HG03575 (cell line): ENCODE results near the gene B3GNT7.
"Not testable (repeated sequence)": the region's sequence is repeated elsewhere in the genome, so short reads cannot be mapped to it uniquely, and the experiment has no call there.

Source experiments
- ATAC-seq: cut with Tn5 transposase; IDR thresholded peaks from one replicate; pipeline ENCODE4 v1.9.1; 2021; ENCODE audit not compliant: unreplicated experiment, insufficient number of reproducible peaks, low FRiP score; ENCODE audit errors: extremely low read depth

The B3GNT7 gene

DNA sequence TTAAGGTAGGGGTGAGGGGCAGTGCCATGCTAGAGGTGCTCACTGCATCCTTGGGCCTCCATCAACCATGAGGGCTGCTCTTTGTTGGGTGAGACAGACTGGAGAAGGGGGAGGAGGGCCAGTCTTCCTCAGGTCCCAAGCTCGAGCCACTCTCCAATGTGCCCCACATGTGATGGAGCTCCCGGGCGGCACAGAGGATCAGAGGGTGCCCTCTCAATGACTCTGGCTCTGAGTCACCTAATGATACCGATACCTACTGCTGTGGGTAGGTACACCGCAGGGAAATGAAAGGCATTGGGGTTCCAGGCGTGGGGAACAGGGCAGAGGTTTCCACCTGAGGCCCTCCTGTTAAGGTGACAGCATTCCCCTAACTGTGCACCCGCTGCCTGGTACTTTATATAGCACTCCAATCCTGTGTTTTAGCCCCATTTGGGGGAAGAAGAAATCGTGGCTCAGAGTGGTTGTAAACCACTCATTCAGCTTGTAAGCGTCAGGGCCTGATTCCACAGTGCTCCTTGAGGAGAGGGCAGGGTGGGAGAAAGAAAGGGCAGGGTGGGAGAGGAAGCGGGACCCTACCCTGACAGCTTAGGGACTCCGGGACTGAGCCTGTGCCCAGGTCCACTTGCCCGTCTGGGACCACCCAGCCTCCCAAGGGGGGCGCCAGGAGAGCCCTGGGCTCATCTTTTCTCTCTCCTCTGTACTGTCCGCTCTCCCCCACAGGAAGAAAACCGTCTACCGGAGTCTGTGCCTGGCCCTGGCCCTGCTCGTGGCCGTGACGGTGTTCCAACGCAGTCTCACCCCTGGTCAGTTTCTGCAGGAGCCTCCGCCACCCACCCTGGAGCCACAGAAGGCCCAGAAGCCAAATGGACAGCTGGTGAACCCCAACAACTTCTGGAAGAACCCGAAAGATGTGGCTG, 1.8 kb downstream of the B3GNT7 start:
- ATAC-seq: no peak

DNA sequence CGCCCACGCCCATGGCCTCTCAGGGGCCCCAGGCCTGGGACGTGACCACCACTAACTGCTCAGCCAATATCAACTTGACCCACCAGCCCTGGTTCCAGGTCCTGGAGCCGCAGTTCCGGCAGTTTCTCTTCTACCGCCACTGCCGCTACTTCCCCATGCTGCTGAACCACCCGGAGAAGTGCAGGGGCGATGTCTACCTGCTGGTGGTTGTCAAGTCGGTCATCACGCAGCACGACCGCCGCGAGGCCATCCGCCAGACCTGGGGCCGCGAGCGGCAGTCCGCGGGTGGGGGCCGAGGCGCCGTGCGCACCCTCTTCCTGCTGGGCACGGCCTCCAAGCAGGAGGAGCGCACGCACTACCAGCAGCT, 2.4 kb downstream of the B3GNT7 start:
- ATAC-seq: no peak

DNA sequence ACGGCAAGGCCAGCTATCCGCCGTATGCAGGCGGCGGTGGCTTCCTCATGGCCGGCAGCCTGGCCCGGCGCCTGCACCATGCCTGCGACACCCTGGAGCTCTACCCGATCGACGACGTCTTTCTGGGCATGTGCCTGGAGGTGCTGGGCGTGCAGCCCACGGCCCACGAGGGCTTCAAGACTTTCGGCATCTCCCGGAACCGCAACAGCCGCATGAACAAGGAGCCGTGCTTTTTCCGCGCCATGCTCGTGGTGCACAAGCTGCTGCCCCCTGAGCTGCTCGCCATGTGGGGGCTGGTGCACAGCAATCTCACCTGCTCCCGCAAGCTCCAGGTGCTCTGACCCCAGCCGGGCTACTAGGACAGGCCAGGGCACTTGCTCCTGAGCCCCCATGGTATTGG, 3.1 kb downstream of the B3GNT7 start:
- ATAC-seq: no peak

DNA sequence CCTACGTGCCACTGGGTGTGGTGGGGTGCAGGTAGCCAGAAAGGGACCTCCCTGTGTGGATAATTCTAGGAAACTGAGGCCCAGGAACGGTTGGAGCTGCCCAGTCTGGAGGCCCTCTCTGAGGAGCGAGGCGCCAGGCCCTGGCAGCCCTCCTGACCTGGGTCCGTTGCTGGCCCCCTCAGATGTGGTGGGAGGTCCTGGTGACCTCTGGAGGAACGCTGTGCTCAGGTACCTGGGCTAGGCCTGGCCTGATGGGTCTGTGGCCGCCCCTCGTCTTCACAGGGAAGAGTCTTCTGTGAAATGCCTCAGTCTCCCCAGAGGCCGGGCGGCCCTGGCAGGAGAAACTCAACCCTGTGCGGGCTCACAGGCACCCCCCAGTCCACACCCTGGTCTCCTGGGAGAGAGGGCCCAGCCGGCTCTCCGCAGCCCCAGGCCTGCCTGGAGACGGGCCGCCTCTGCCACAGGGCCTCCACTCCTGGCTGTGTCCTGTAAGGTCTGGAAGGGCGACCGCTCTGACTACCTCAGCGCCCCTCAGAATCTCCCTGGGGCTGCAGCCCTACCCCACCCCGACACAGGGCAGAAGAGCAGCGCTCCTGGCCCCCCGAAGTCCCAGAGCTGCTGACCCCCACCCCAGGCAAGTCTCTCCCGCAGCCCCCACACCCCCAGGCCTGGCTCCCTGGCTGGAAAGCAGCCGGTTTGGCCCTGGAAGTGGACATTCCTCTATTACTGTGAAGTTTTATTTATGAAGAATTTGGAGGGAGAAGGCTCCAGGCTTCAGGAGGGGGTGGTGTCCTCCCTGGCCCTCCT, 3.7 kb downstream of the B3GNT7 start:
- no peak for ATAC-seq

DNA sequence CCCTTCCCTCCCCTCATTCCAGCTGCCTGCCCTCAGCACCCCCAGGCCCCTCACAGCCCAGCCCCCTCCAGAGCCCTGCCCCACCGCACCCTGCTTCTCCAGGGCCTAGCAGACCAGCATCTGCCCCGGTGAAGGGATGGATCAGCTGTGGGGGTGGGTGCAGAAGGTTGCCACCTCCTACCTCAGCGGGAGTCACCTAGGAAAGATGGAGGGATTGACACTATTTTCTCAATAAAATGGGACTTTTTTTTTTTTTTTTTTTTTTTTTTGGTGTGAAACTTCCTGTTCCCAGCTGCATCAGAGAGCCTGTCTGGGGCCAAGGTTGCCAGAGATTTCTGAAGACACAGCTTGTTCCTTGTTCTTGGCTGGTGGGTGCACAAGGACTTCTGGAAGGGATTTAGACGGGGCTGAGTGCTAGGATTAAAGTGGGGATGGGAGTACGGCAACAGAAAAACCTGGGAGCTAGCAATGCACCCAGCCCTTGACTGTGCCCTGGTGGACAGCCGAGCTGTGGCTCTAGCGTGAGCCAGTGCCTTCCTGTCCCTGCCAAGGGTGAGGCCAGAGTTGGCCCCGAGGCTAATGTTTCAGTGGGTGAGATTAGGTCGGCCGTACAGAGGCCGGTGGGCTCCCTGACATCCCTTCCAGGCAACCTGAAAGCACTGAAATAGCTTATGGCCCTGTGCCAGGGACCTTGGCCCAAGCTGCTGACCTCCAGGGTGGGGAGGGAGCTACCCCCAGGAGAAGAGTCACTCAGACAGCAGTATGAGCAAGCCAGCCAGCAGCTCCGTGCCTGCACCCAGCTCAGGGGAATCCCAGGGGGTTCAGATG, 4.6 kb downstream of the B3GNT7 start:
- no peak for ATAC-seq

DNA sequence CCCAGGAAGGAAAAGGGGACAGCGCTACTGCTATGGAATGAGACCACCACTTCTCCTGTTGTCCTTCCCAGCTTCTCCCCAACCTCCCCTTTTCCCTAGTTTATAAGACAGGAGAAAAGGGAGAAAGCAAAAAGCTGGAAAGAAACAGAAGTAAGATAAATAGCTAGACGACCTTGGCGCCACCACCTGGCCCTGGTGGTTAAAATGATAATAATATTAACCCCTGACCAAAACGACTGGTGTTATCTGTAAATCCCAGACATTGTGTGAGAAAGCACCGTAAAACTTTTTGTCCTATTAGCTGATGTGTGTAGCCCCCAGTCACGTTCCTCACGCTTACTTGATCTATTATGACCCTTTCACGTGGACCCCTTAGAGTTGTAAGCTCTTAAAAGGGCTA, 5.2 kb downstream of the B3GNT7 start:
- ATAC-seq: not testable (repeated sequence)

DNA sequence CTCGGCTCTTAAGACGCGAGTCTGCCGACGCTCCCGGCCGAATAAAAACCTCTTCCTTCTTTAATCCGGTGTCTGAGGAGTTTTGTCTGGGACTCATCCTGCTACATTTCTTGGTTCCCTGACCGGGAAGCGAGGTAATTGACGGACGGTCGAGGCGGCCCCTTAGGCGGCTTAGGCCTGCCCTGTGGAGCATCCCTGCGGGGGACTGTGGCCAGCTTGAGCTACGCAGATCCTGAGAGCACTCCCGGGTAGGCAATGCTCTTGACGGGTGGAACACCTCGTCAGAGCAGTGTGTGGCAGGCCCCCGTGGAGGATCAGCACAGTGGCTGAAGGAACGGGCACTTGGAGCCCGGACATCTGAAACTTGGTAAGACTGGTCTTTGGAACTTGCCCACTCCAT, 5.6 kb downstream of the B3GNT7 start:
- not testable (repeated sequence) for ATAC-seq

DNA sequence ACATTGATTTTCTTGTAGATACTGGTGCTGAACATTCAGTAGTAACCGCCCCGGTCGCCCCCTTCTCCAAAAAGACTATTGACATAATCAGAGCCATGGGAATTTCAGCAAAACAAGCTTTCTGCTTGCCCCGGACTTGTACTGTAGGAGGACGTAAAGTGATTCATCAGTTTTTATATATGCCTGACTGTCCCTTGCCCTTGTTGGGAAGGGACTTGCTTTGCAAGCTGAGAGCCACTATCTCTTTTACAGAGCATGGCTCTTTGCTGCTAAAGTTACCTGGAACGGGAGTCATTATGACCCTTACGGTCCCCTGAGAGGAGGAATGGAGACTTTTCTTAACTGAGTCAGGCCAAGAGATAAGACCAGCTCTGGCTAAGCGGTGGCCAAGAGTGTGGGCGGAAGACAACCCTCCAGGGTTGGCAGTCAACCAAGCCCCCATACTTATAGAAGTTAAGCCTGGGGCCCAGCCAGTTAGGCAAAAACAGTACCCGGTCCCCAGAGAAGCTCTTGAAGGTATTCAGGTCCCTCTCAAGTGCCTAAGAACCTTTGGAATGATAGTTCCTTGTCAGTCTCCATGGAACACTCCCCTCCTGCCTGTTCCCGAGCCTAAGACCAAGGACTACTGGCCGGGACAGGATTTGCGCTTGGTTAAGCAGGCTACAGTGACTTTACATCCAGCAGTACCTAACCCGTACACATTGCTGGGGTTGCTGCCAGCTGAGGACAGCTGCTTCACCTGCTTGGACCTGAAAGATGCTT, 8.1 kb downstream of the B3GNT7 start:
- ATAC-seq: not testable (repeated sequence)

DNA sequence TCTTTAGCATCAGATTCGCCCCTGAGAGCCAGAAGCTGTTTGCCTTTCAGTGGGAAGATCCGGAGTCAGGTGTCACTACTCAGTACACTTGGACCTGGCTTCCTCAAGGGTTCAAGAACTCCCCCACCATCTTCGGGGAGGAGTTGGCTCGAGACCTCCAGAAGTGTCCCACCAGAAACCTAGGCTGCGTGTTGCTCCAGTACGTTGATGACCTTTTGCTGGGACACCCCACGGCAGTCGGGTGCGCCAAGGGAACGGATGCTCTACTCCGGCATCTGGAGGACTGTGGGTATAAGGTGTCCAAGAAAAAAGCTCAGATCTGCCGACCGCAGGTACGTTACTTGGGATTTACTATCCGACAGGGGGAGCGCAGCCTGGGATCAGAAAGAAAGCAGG, 8.7 kb downstream of the B3GNT7 start:
- not testable (repeated sequence) for ATAC-seq

DNA sequence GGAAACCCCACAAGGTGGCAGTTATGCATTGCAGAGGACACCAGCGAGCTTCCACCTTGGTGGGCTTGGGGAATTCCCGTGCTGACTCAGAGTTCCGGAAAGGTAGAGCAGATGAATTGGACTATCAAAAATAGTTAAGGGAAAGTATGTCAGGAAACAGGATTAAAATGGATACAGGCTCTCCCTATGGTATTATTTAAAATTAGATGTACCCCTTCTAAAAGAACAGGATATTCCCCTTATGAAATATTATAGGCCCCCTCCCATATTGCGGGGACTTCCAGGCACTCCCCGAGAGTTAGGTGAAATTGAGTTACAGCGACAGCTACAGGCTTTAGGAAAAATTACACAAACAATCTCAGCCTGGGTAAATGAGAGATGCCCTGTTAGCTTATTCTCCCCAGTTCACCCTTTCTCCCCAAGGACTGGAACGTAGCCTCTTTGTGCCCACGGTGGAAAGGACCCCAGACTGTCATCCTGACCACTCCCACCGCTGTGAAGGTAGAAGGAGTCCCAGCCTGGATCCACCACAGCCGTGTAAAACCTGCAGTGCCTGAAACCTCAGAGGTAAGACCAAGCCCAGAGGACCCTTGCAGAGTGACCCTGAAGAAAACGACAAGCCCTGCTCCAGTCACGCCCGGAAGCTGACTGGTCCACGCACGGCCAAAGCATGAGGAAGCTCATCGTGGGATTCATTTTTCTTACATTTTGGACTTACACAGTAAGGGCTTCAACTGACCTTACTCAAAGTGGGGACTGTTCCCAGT, 10.3 kb downstream of the B3GNT7 start:
- not testable (repeated sequence) for ATAC-seq

DNA sequence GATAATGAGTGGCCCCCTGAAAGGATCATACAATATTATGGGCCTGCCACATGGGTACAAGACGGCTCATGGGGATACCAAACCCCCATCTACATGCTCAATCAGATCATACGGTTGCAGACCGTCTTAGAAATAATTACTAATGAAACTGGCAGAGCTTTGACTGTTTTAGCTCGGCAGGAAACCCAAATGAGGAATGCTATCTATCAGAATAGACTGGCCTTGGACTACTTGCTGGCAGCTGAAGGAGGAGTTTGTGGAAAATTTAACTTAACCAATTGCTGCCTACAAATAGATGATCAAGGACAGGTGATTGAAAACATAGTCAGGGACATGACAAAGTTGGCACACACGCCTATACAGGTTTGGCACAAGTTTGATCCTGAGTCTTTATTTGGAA, 12.2 kb downstream of the B3GNT7 start:
- not testable (repeated sequence) for ATAC-seq

DNA sequence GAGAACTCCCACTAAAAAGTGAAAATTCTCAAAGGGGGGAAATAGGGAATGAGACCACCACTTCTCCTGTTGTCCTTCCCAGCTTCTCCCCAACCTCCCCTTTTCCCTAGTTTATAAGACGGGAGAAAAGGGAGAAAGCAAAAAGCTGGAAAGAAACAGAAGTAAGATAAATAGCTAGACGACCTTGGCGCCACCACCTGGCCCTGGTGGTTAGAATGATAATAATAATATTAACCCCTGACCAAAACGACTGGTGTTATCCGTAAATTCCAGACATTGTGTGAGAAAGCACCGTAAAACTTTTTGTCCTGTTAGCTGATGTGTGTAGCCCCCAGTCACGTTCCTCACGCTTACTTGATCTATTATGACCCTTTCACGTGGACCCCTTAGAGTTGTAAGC, 12.8 kb downstream of the B3GNT7 start:
- ATAC-seq: not testable (repeated sequence)

DNA sequence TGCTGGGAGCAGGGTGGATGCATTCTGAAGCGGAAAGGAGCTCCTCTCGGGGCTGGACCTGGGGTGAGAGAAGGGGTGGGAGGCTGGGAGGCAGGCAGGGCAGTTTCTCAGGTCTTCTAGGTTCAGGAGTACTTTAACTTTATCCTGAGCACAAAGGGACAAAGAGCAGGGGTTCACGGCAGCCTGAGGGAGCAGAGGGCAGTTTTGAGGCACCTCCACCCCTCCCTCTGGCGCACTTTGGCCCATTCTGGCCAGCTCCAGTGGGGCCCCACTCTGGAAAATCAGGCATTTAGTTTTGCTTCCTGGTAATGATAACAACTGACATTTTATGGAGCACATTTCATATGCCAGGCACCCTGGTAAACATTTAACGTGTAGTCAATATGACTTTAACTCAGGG, 14.3 kb downstream of the B3GNT7 start:
- no peak for ATAC-seq

DNA sequence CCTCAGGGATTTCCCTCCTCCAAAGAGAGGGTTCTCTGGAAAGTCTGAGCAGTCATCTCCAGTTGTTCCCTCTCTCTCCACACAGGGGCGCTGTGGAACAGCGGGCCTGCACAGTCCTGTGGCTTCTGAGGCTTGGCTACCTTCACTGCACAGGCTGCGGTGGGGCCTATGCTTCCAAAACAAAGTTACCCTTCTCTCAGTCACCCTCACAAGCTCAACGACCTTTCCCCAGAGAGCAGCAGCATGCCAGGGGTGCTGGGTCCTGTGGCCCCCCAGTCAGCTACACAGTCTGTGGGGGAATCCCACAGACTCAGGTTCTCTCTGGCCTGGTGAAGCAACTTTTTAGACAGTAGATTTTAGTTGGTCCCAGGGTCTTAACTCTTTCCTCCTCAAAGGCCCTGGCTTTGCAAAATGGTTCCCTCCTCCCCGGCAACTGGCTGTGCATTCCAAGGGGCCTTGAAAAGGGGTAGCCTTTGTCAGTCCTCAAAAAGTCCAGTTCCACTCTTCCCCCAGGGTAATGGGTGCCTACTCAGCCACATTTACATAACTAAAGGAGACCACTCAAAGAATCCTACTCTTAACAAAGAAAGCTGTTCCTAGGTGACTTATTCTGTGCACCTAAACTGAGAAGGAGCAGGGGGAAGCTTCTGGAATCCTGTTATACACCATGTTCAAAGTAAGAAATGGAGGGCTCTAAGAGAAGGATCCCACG, 14.9 kb downstream of the B3GNT7 start:
- ATAC-seq: no peak

DNA sequence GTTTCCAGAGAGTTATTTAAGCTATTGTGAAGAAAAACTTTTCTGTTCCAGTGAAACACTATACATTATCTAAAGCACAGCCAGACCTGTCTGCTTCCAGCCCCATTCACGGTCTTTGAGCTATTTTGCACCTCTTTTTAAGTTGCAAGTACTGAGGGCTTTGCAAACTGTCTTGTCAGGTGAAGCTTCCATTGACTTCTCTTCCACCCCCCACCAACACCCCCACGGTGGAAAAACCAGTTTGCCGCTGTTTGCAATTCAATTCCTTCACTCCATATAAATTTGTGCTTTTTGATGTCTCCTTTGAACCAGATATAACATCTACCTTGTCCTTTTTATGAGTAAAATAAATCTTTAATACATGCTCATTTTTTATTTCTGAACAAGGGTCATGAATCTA, 15.7 kb downstream of the B3GNT7 start:
- ATAC-seq: no peak

DNA sequence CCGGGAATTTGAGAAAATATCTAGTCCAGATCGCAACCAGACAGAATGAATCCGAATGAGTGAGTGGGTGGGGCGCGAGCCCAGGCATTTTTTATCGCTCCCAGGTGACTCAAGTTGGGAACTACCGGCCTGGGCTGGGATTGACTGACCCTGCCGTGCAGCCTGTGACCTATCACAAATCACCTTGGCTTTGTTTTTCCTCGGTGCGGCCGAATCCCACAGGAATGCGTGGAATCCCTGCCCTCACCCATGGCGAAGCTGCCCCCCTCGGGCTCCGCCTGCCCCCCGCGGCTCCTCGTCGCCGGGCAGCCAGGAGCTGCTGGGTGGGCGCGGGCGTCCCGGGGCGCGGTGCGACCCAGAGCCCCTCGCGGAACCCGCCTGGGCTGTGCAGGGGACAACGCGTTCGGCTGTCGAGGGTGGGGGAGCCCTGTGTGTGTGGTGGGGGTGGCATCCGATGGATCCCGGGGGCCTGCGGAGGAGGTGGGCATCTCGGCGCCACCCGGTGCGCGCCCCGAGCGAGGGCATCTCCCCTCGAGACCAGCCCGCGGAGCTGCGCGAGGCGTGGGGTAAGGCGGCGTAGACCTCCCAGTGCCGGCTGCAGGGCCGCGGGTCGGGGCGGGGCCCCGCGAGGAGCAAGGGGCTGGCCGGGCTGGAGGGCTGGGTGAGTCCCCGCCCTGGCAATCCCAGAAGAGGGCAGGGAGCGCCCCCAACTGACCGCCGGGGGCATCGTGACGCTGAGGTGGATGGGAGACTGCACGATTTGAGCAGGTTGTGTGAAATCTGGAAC, 16.5 kb downstream of the B3GNT7 start:
- no peak for ATAC-seq

DNA sequence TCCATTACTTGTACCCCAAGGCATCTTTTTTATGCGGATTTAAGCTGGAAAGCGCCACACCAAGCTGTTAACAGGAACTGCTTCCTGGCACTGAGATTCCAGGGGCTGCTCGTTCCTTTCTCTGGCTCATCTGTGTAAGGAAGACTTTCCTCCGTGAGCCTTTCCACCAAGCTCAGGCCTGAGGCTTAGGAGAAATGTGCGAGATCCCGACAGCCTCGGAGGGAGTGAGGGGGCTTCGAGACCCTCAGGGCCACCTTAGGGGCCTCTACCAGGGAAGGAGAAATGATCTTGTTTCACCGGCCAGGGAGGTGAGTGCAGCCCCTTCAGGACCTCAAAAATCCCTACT, 17.1 kb downstream of the B3GNT7 start:
- ATAC-seq: no peak
